PC-9 (cell line): ENCODE measurements around the gene GDE1. TPM values are rescaled to one million over a fixed set of nuclear protein-coding genes. Genes with fewer than 3 reads are reported as not detected.

Source experiments
- BruUV-seq: library from RNA; stranded (reverse); fragments of 400-500 nt; replicated peaks from 2 replicates; lab custom pipeline; 2021; lab: Mats Ljungman, UMichigan
- CTCF ChIA-PET: fragments of 300-600 bp; sonication (Branson Sonifier 250); formaldehyde crosslinking; loops from one replicate; lab custom pipeline; 2022; ENCODE audit warnings: antibody characterized with exemption; lab: Charles Lee
- POLR2A ChIA-PET: fragments of 300-600 bp; sonication (Branson Sonifier 250); formaldehyde crosslinking; loops from one replicate; lab custom pipeline; 2022; ENCODE audit warnings: antibody characterized with exemption; ENCODE audit not compliant: unreplicated experiment; lab: Charles Lee
- DNase-seq, 2 experiments: peaks; one replicate each; pipeline versions ENCODE4 v3.0.0 to v3.0.0-alpha.2; 2015 to 2022; ENCODE audit warnings: mixed read lengths in 1 of 2
- H2AFZ ChIP-seq: fragments of 200-600 bp; sonication (generic); 2 replicates; pipeline ENCODE4 v1.8.1; 2017; ENCODE audit warnings: antibody characterized with exemption
- H3F3A ChIP-seq: fragments of 200-600 bp; sonication (generic); 2 replicates; pipeline ENCODE4 v1.8.1; 2017; ENCODE audit warnings: antibody characterized with exemption, mild to moderate bottlenecking, low read depth; ENCODE audit not compliant: insufficient read depth
- H3K27ac ChIP-seq: fragments of 200-600 bp; sonication (generic); 2 replicates; pipeline ENCODE4 v1.6.1; 2016; ENCODE audit warnings: mixed run types
- H3K27me3 ChIP-seq: fragments of 200-600 bp; sonication (generic); 2 replicates; pipeline ENCODE4 v1.6.1; 2016; ENCODE audit warnings: low read depth, mixed run types; ENCODE audit not compliant: insufficient read depth
- H3K36me3 ChIP-seq: fragments of 200-600 bp; sonication (generic); 2 replicates; pipeline ENCODE4 v1.6.1; 2016; ENCODE audit warnings: low read depth, mixed run types
- H3K4me1 ChIP-seq: fragments of 200-600 bp; sonication (generic); replicated peaks from 2 replicates; pipeline ENCODE4 v1.6.1; 2016; ENCODE audit warnings: mixed run types; ENCODE audit not compliant: insufficient read depth
- H3K4me2 ChIP-seq: fragments of 200-600 bp; sonication (generic); 2 replicates; pipeline ENCODE4 v1.6.1; 2017; ENCODE audit warnings: mixed run types
- H3K4me3 ChIP-seq: fragments of 200-600 bp; sonication (generic); 2 replicates; pipeline ENCODE4 v1.6.1; 2016; ENCODE audit warnings: mixed run types
- H3K79me2 ChIP-seq: fragments of 200-600 bp; sonication (generic); 2 replicates; pipeline ENCODE4 v1.6.1; 2017; ENCODE audit warnings: low read depth, mixed run types
- H3K9me2 ChIP-seq: fragments of 200-600 bp; sonication (generic); 2 replicates; pipeline ENCODE4 v1.8.1; 2017; ENCODE audit warnings: mild to moderate bottlenecking; ENCODE audit not compliant: insufficient read depth
- H3K9me3 ChIP-seq: fragments of 200-600 bp; sonication (generic); 2 replicates; pipeline ENCODE4 v1.8.1; 2016; ENCODE audit warnings: low read depth; ENCODE audit not compliant: insufficient read depth
- H4K20me1 ChIP-seq: fragments of 200-600 bp; sonication (generic); 2 replicates; pipeline ENCODE4 v1.8.1; 2017; ENCODE audit not compliant: insufficient read depth
- EZH2 ChIP-seq: fragments of 200-600 bp; sonication (generic); IDR thresholded peaks from 2 replicates; pipeline ENCODE4 v1.8.0; 2017; ENCODE audit warnings: antibody characterized with exemption, low read depth
- intact Hi-C: fragments of 100-400 bp; cut with micrococcal nuclease; formaldehyde crosslinking; loops from one replicate; pipeline ENCODE4 v1.10.0; 2022; ENCODE audit not compliant: unreplicated experiment
- total RNA-seq: library from RNA; stranded (reverse); gene quantifications from 2 replicates; pipeline ENCODE4 v1.2.3, GENCODE V29; 2021
- TF ChIP-seq, protein P1 (sequence below): fragments of 200-600 bp; sonication (generic); conservative IDR thresholded peaks from 2 replicates; pipeline ENCODE4 v1.6.1; 2017; ENCODE audit warnings: mixed run types, antibody characterized with exemption, mild to moderate bottlenecking, moderate library complexity

GDE1 gene
- total RNA-seq, 1 experiment from 2014 or later: 154 TPM

DNA sequence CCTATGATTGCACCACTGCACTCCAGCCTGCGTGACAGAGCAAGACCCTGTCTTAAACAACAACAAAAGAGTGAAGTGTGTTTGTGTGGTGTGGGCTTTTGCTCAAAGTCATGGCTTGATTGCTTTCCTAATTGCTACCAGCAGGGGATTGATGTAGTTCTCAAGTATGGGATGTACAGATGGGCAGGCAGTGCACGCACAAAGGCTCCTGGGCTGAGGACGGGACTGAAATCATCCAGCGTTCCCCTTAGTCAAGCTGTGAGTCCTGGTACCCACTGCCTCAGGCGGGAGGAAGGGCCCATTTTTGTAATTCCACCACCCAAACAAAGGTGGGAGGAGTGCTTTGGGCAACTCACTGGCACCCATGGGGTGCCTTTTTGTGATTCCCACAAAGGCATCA lies 47.3 kb downstream of the GDE1 start:
- H3K27me3 ChIP-seq: no peaks in the 10 kb centered on the region
- peaks cover 14% of the 10 kb centered on the region for H3K4me1 ChIP-seq
- CTCF ChIA-PET: interaction anchor here (0.5 to 0.6 kb wide), 2 partner anchors 109 to 167 kb away, joined by 5 read pairs; no protein-coding TSS in a partner anchor
- no peak for DNase-seq
- H3K4me2 ChIP-seq: no peak overlapping the region
- H3K79me2 ChIP-seq: no peaks in the 10 kb centered on the region
- H3K9me2 ChIP-seq: no peaks in the 10 kb centered on the region
- no TSS peak for BruUV-seq
- intact Hi-C loops: no loop called here
- no peak overlapping the region for H2AFZ ChIP-seq
- POLR2A ChIA-PET: no interaction called here
- no peak overlapping the region for H3K27ac ChIP-seq
- H3K36me3 ChIP-seq: peaks cover 34% of the 10 kb centered on the region
- H3K4me3 ChIP-seq: no peak overlapping the region
- TF ChIP-seq, protein P1, sequence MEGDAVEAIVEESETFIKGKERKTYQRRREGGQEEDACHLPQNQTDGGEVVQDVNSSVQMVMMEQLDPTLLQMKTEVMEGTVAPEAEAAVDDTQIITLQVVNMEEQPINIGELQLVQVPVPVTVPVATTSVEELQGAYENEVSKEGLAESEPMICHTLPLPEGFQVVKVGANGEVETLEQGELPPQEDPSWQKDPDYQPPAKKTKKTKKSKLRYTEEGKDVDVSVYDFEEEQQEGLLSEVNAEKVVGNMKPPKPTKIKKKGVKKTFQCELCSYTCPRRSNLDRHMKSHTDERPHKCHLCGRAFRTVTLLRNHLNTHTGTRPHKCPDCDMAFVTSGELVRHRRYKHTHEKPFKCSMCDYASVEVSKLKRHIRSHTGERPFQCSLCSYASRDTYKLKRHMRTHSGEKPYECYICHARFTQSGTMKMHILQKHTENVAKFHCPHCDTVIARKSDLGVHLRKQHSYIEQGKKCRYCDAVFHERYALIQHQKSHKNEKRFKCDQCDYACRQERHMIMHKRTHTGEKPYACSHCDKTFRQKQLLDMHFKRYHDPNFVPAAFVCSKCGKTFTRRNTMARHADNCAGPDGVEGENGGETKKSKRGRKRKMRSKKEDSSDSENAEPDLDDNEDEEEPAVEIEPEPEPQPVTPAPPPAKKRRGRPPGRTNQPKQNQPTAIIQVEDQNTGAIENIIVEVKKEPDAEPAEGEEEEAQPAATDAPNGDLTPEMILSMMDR: no peak
- no peak for TF ChIP-seq EZH2
- no peaks in the 10 kb centered on the region for H3K9me3 ChIP-seq
- no peaks in the 10 kb centered on the region for H4K20me1 ChIP-seq
- peaks cover 17% of the 10 kb centered on the region for H3F3A ChIP-seq

DNA sequence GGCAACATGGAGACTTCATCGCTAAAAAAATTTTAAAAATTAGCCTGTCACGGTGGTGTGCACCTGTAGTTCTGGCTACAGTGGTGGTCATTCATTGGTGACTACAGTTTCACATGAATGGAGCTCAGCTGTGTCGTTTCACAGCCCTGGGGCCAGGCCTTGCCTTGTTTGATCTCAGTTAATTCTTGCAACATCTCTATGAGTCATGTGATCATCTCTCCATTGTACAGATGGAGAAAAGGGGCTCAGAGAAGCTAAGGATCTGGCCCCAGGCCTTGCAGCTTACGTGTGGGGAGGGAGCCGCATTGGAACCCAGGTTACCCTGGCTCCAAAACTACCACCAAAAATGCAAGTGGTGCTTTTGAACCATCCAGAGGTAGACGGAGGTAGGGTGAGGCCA lies 49.4 kb downstream of the GDE1 start:
- H2AFZ ChIP-seq: no peak overlapping the region
- no peaks in the 10 kb centered on the region for H3K79me2 ChIP-seq
- H3K4me1 ChIP-seq: no peaks in the 10 kb centered on the region
- POLR2A ChIA-PET: no interaction called here
- no peaks in the 10 kb centered on the region for H4K20me1 ChIP-seq
- no peaks in the 10 kb centered on the region for H3K9me2 ChIP-seq
- CTCF ChIA-PET: interaction anchor here (0.6 kb wide), 1 partner anchor 235 kb away, joined by 5 read pairs; no protein-coding TSS in a partner anchor
- intact Hi-C loops: no loop called here
- TF ChIP-seq EZH2: no peak
- no peak overlapping the region for H3K27ac ChIP-seq
- H3K4me3 ChIP-seq: no peak overlapping the region
- peaks cover 19% of the 10 kb centered on the region for H3K36me3 ChIP-seq
- DNase-seq: no peak
- H3K4me2 ChIP-seq: no peak overlapping the region
- no peaks in the 10 kb centered on the region for H3K27me3 ChIP-seq
- no TSS peak for BruUV-seq
- no peaks in the 10 kb centered on the region for H3F3A ChIP-seq
- H3K9me3 ChIP-seq: no peaks in the 10 kb centered on the region

DNA sequence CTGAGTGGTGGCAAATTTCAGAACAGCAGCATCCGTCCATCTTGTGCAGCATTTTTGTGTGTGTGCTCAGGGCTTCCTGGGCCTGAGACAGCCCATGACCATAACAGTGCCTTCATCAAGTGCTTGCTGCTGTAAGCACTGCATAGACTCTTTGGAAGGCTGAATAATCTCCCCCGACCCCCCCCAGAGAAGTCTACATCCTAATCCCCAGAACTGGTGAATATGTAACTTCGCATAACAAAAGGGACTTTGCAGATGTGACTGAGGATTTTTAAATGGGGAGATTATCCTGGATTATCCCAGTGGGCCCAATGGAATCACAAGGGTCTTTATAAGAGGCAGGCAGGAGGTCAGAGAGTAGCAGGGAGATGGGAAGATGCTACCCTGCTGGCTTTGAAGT lies 53.6 kb downstream of the GDE1 start:
- TF ChIP-seq EZH2: no peak
- TF ChIP-seq, protein P1: no peak

More for the DNA sequence above, 53.6 kb downstream of the GDE1 start:
- H3F3A ChIP-seq: no peaks in the 10 kb centered on the region; the same call in 1 of the 2 replicates
- H4K20me1 ChIP-seq: no peaks in the 10 kb centered on the region
- H3K9me2 ChIP-seq: no peaks in the 10 kb centered on the region
- CTCF ChIA-PET: no interaction called here
- no peaks in the 10 kb centered on the region for H3K79me2 ChIP-seq
- intact Hi-C loops: no loop called here
- no peaks in the 10 kb centered on the region for H3K9me3 ChIP-seq
- no peak overlapping the region for H2AFZ ChIP-seq
- no peaks in the 10 kb centered on the region for H3K27me3 ChIP-seq
- no peak for DNase-seq
- H3K4me2 ChIP-seq: no peak overlapping the region
- peaks cover 13% of the 10 kb centered on the region for H3K36me3 ChIP-seq
- no TSS peak for BruUV-seq
- H3K4me3 ChIP-seq: no peak overlapping the region
- H3K27ac ChIP-seq: no peak overlapping the region
- POLR2A ChIA-PET: no interaction called here
- no peaks in the 10 kb centered on the region for H3K4me1 ChIP-seq
